Astrocyte (in vitro differentiated cells and primary cell): ENCODE results near the gene RXRB. TPM values are rescaled to one million over a fixed set of nuclear protein-coding genes. Genes with fewer than 3 reads are reported as not detected.

Experiments used
- DNase-seq: peaks from one replicate; pipeline ENCODE4 v3.0.0-alpha.2; 2010; ENCODE audit warnings: low read depth
- FAIRE-seq: peaks from 2 replicates; lab custom pipeline; 2011; peaks lifted over from hg19 to GRCh38; lab: Jason Lieb, UNC
- H2AFZ ChIP-seq: 2 replicates; pipeline ENCODE4 v1.6.0; 2012; ENCODE audit warnings: low read depth, low read length, inconsistent platforms
- H3K27ac ChIP-seq: 2 replicates; pipeline ENCODE4 v1.5.1; 2011; ENCODE audit warnings: low read depth, low read length, inconsistent platforms
- H3K27me3 ChIP-seq: 2 replicates; pipeline ENCODE4 v1.6.0; 2011; ENCODE audit warnings: low read length, inconsistent platforms; ENCODE audit not compliant: insufficient read depth
- H3K36me3 ChIP-seq: 2 replicates; pipeline ENCODE4 v1.5.1; 2011; ENCODE audit warnings: low read length, inconsistent platforms; ENCODE audit not compliant: insufficient read depth
- H3K4me1 ChIP-seq: 2 replicates; pipeline ENCODE4 v1.5.1; 2011; ENCODE audit warnings: low read length, inconsistent platforms; ENCODE audit not compliant: insufficient read depth
- H3K4me2 ChIP-seq: 2 replicates; pipeline ENCODE4 v1.6.0; 2012; ENCODE audit warnings: low read length, inconsistent platforms
- H3K4me3 ChIP-seq: 2 replicates; pipeline ENCODE4 v1.5.1; 2011; ENCODE audit warnings: low read depth, mild to moderate bottlenecking, low read length, inconsistent platforms; ENCODE audit not compliant: insufficient read depth
- H3K79me2 ChIP-seq: 2 replicates; pipeline ENCODE4 v1.6.0; 2012; ENCODE audit warnings: mild to moderate bottlenecking, low read length, inconsistent platforms; ENCODE audit not compliant: insufficient read depth
- H3K9ac ChIP-seq: 2 replicates; pipeline ENCODE4 v1.6.0; 2012; ENCODE audit warnings: mild to moderate bottlenecking, low read length, inconsistent platforms
- H3K9me3 ChIP-seq: 2 replicates; pipeline ENCODE4 v1.5.1; 2012; ENCODE audit warnings: low read depth, mild to moderate bottlenecking, low read length, inconsistent platforms; ENCODE audit not compliant: insufficient read depth
- H4K20me1 ChIP-seq: 2 replicates; pipeline ENCODE4 v1.6.0; 2012; ENCODE audit warnings: low read length, inconsistent platforms; ENCODE audit not compliant: insufficient read depth
- H3K27ac Mint-ChIP-seq: one replicate; pipeline ENCODE4 v1.8.0; 2021; ENCODE audit warnings: mild to moderate bottlenecking, mixed read lengths; ENCODE audit not compliant: unreplicated experiment
- H3K27me3 Mint-ChIP-seq: one replicate; pipeline ENCODE4 v1.8.0; 2021; ENCODE audit warnings: low read depth, mixed read lengths; ENCODE audit not compliant: unreplicated experiment
- H3K36me3 Mint-ChIP-seq: one replicate; pipeline ENCODE4 v1.8.0; 2021; ENCODE audit warnings: low read depth, mixed read lengths; ENCODE audit not compliant: unreplicated experiment
- H3K4me1 Mint-ChIP-seq: one replicate; pipeline ENCODE4 v1.8.0; 2021; ENCODE audit warnings: low read depth, mixed read lengths; ENCODE audit not compliant: unreplicated experiment
- H3K4me3 Mint-ChIP-seq: one replicate; pipeline ENCODE4 v1.8.0; 2021; ENCODE audit warnings: mild to moderate bottlenecking, moderate library complexity, mixed read lengths; ENCODE audit not compliant: unreplicated experiment
- H3K9me3 Mint-ChIP-seq: one replicate; pipeline ENCODE4 v1.8.0; 2021; ENCODE audit warnings: mild to moderate bottlenecking, mixed read lengths; ENCODE audit not compliant: unreplicated experiment
- EZH2 ChIP-seq: IDR thresholded peaks from 2 replicates; pipeline ENCODE4 v1.6.1; 2012; ENCODE audit warnings: mild to moderate bottlenecking, low read length, inconsistent platforms; ENCODE audit not compliant: insufficient read depth
- total RNA-seq: library from RNA; stranded (reverse); gene quantifications from 2 replicates; pipeline ENCODE4 v1.2.1, GENCODE V29; 2021
- TF ChIP-seq, protein P1 (sequence below): IDR thresholded peaks from 2 replicates; pipeline ENCODE4 v1.5.1; 2011; ENCODE audit warnings: low read depth, mild to moderate bottlenecking, inconsistent platforms, low read length, moderate library complexity; ENCODE audit not compliant: insufficient read depth

RXRB gene
- total RNA-seq, 1 donor from 2014 or later = 34.0 TPM

DNA sequence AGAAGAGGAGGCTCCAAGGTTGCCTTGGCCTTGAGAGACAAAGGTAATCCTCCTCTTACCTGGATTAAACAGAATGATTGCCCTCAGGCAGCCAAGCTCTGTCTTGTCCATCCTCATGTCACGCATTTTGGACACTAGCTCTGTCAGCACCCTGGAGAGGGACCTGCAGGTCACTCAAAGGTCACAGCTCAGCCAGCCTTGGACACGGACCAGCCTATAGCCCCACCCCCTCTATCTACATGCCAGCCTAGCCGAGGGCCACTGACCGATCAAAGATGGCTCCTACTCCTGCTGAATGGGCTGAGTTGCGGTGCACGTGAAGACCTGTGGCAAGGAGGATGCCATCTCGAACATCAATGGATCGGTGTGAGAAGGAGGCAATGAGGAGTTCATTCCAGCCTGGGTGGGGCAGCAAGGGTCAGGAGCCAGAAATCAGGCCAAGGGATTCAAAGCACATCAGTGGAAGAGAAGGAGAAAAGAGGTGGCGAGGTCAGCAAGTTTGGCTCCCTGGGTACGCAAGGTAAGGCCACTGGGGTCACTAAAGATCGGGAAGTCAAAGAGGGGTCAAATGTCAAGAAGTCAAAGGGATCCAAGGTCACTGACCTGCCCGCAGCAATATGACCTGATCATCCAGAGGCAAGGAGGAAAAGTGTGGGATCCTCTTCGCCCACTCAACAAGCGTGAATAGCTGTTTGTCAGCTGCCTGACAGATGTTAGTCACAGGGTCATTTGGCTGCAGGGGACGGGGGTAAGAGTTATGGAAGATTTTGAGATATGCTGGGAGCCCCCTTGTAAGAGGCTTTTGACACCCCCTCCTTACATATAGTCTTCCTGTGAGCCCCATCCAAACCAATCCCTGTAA, 4.9 kb downstream of the RXRB start:
- FAIRE-seq (no peak), DNase-seq (no peak)
- Histone ChIP-seq H3K27me3 (peaks cover 13% of the 10 kb centered on the region), H3K36me3 (peaks cover 30% of the 10 kb centered on the region), H3K4me2 (no peak overlapping the region), H3K27ac (no peak overlapping the region), H3K4me1 (peaks cover 6% of the 10 kb centered on the region), H3K9me3 (no peaks in the 10 kb centered on the region), H3K4me3 (no peak overlapping the region), H3K9ac (no peak overlapping the region), H3K79me2 (peaks cover 34% of the 10 kb centered on the region), H4K20me1 (peaks cover 66% of the 10 kb centered on the region), H2AFZ (no peak overlapping the region)
- Mint-ChIP-seq H3K27ac (no peak overlapping the region), H3K27me3 (peaks cover 15% of the 10 kb centered on the region), H3K4me3 (no peak overlapping the region), H3K36me3 (peaks cover 21% of the 10 kb centered on the region), H3K4me1 (peaks cover 12% of the 10 kb centered on the region), H3K9me3 (peaks cover 2% of the 10 kb centered on the region)
- TF ChIP-seq EZH2 = no peak
- TF ChIP-seq, protein P1, sequence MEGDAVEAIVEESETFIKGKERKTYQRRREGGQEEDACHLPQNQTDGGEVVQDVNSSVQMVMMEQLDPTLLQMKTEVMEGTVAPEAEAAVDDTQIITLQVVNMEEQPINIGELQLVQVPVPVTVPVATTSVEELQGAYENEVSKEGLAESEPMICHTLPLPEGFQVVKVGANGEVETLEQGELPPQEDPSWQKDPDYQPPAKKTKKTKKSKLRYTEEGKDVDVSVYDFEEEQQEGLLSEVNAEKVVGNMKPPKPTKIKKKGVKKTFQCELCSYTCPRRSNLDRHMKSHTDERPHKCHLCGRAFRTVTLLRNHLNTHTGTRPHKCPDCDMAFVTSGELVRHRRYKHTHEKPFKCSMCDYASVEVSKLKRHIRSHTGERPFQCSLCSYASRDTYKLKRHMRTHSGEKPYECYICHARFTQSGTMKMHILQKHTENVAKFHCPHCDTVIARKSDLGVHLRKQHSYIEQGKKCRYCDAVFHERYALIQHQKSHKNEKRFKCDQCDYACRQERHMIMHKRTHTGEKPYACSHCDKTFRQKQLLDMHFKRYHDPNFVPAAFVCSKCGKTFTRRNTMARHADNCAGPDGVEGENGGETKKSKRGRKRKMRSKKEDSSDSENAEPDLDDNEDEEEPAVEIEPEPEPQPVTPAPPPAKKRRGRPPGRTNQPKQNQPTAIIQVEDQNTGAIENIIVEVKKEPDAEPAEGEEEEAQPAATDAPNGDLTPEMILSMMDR = no peak

GRCh38 chr6:33194431-33194979, 6.0 kb downstream of the RXRB start:
- FAIRE-seq = no peak

More at GRCh38 chr6:33194431-33194979, 6.0 kb downstream of the RXRB start:
- Histone ChIP-seq H3K9ac (no peak overlapping the region), H3K27me3 (peaks cover 13% of the 10 kb centered on the region), H4K20me1 (peaks cover 62% of the 10 kb centered on the region), H3K36me3 (peaks cover 30% of the 10 kb centered on the region), H2AFZ (no peak overlapping the region), H3K27ac (no peak overlapping the region), H3K79me2 (peaks cover 25% of the 10 kb centered on the region), H3K4me2 (no peak overlapping the region), H3K9me3 (no peaks in the 10 kb centered on the region), H3K4me1 (peaks cover 5% of the 10 kb centered on the region), H3K4me3 (no peak overlapping the region)
- peaks cover 2% of the 10 kb centered on the region for H3K9me3 Mint-ChIP-seq
- no peak for DNase-seq
- peaks cover 22% of the 10 kb centered on the region for H3K27me3 Mint-ChIP-seq
- H3K27ac Mint-ChIP-seq = no peak overlapping the region
- TF ChIP-seq, protein P1 = no peak
- TF ChIP-seq EZH2 = no peak
- H3K4me1 Mint-ChIP-seq = peaks cover 14% of the 10 kb centered on the region
- H3K36me3 Mint-ChIP-seq = peaks cover 23% of the 10 kb centered on the region
- H3K4me3 Mint-ChIP-seq = no peak overlapping the region
